ENCODE measurements around the gene FAM200A. TPM values are rescaled to one million over a fixed set of nuclear protein-coding genes. Genes with fewer than 3 reads are reported as not detected.
A peak's percentile ranks its signal among the peaks of the same experiment; 100 is the strongest.
"Not testable (repeated sequence)": the region's sequence is repeated elsewhere in the genome, so short reads cannot be mapped to it uniquely, and the experiment has no call there.

Gene FAM200A
- total RNA-seq, 1 experiment from 2014 or later: 8.4 TPM

DNA sequence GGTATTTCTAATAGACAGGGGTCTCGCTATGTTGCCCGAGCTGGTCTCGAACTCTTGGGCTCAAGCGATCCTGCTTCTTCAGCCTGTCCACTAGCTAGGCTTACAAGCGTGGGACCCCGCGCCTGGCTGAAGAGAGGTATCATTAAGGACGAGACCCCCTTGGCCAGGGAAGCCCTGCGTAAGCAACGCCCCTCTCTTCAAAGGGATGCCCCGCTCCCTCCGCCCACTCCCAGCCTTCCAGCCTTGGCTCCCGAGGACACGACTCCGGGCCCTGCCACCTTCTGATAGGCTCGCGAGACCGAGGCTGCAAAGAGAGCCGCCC lies 47.7 kb downstream of the FAM200A start:
- Histone ChIP-seq H3K27me3 (replicated peaks; ENCODE audit: insufficient read depth, low read depth, low read length, poor library complexity) (no peaks in the 10 kb centered on the region), H3K36me3 (ENCODE audit: insufficient read depth, low read length, poor library complexity, severe bottlenecking) (no peaks in the 10 kb centered on the region), H3K4me3 (ENCODE audit: low read depth, low read length, poor library complexity, severe bottlenecking) (peak overlapping the region; percentile 89), H3K4me1 (ENCODE audit: insufficient read depth, low read length, poor library complexity, severe bottlenecking) (peaks cover 9% of the 10 kb centered on the region), H3K27ac (ENCODE audit: low read depth, low read length, poor library complexity, severe bottlenecking) (peak overlapping the region; percentile 91), H3K9me3 (ENCODE audit: low read depth, low read length, poor library complexity, severe bottlenecking) (no peaks in the 10 kb centered on the region)
- ChIA-PET CTCF (no interaction called here), POLR2A (ENCODE audit: low non-redundant PET) (no interaction called here)
- BruUV-seq (replicated peaks): no TSS peak
- TF ChIP-seq, protein P1, sequence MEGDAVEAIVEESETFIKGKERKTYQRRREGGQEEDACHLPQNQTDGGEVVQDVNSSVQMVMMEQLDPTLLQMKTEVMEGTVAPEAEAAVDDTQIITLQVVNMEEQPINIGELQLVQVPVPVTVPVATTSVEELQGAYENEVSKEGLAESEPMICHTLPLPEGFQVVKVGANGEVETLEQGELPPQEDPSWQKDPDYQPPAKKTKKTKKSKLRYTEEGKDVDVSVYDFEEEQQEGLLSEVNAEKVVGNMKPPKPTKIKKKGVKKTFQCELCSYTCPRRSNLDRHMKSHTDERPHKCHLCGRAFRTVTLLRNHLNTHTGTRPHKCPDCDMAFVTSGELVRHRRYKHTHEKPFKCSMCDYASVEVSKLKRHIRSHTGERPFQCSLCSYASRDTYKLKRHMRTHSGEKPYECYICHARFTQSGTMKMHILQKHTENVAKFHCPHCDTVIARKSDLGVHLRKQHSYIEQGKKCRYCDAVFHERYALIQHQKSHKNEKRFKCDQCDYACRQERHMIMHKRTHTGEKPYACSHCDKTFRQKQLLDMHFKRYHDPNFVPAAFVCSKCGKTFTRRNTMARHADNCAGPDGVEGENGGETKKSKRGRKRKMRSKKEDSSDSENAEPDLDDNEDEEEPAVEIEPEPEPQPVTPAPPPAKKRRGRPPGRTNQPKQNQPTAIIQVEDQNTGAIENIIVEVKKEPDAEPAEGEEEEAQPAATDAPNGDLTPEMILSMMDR (conservative IDR thresholded peaks at IDR 0.05; ENCODE audit: low read depth, low read length): no peak
- DNase-seq (ENCODE audit: low spot score): peak; percentile 99
- intact Hi-C loops (cut with micrococcal nuclease; ENCODE audit: unreplicated experiment): no loop called here

DNA sequence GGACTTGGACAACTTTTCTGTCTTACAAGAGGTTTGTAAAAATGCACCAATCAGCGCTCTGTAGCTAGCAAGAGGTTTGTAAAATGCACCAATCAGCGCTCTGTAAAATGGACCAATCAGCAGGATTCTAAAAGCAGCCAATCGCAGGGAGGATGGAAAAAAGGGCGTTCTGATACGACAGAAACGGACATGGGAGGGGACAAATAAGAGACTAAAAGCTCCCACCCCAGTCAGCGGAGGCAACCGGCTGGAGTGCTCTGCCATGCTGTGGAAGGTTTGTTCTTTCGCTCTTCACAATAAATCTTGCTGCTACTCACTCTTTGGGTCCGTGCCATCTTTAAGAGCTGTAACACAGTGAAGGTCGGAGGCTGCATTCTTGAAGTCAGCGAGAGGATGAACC lies 50.7 kb downstream of the FAM200A start:
- BruUV-seq (replicated peaks); intact Hi-C loops (cut with micrococcal nuclease; ENCODE audit: unreplicated experiment); DNase-seq (ENCODE audit: low spot score); H3K27ac ChIP-seq (ENCODE audit: low read depth, low read length, poor library complexity, severe bottlenecking); H3K27me3 ChIP-seq (replicated peaks; ENCODE audit: insufficient read depth, low read depth, low read length, poor library complexity); H3K9me3 ChIP-seq (ENCODE audit: low read depth, low read length, poor library complexity, severe bottlenecking); H3K4me3 ChIP-seq (ENCODE audit: low read depth, low read length, poor library complexity, severe bottlenecking); H3K36me3 ChIP-seq (ENCODE audit: insufficient read depth, low read length, poor library complexity, severe bottlenecking); H3K4me1 ChIP-seq (ENCODE audit: insufficient read depth, low read length, poor library complexity, severe bottlenecking): not testable (repeated sequence)
- CTCF ChIA-PET: interaction anchor here (0.6 kb wide), 1 partner anchor 132 kb away, joined by 4 read pairs; no protein-coding TSS in a partner anchor
- POLR2A ChIA-PET (ENCODE audit: low non-redundant PET): interaction anchor here (0.6 kb wide), 1 partner anchor 15 kb away, joined by 4 read pairs; no protein-coding TSS in a partner anchor

DNA sequence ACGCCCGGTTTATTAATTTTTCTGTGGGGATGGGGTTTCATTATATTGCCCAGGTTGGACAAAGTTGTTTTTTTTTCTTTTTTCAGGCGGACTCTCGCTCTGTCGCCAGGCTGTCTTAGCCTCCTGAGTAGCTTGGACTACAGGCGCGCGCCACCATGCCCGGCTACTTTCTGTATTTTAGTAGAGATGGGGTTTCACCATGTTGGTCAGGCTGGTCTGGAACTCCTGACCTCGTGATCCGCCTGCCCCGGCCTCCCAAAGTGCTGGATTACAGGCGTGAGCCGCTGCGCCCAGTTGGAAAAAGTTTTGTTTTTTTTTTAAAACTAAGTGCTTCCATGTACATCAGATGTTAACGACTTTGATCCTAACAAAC lies 51.3 kb downstream of the FAM200A start:
- intact Hi-C loops (cut with micrococcal nuclease; ENCODE audit: unreplicated experiment): loop anchor here (1.0 kb wide), 1 partner anchor 52 kb away; the partner anchor contains the start of gene FAM200A
- BruUV-seq (replicated peaks): no TSS peak

More for the DNA sequence above, 51.3 kb downstream of the FAM200A start:
- peak overlapping the region; percentile 98 for H3K4me3 ChIP-seq (ENCODE audit: low read depth, low read length, poor library complexity, severe bottlenecking)
- H3K4me1 ChIP-seq (ENCODE audit: insufficient read depth, low read length, poor library complexity, severe bottlenecking): peaks cover 6% of the 10 kb centered on the region
- CTCF ChIA-PET: no interaction called here
- H3K36me3 ChIP-seq (ENCODE audit: insufficient read depth, low read length, poor library complexity, severe bottlenecking): no peaks in the 10 kb centered on the region
- H3K27me3 ChIP-seq (replicated peaks; ENCODE audit: insufficient read depth, low read depth, low read length, poor library complexity): no peaks in the 10 kb centered on the region
- no peaks in the 10 kb centered on the region for H3K9me3 ChIP-seq (ENCODE audit: low read depth, low read length, poor library complexity, severe bottlenecking)
- POLR2A ChIA-PET (ENCODE audit: low non-redundant PET): interaction anchor here (0.6 to 0.9 kb wide), 2 partner anchors 14 to 52 kb away, joined by 4 to 7 read pairs; no protein-coding TSS in a partner anchor
- TF ChIP-seq EZH2 (IDR thresholded peaks at IDR 0.05; ENCODE audit: borderline replicate concordance, low read depth, low read length, poor library complexity, severe bottlenecking): no peak
- TF ChIP-seq, protein P1 (conservative IDR thresholded peaks at IDR 0.05; ENCODE audit: low read depth, low read length): no peak
- peak overlapping the region; percentile 91 for H3K27ac ChIP-seq (ENCODE audit: low read depth, low read length, poor library complexity, severe bottlenecking)
- no peak for DNase-seq (ENCODE audit: low spot score)

Data from A673 (cell line).